Amniotic stem cell (primary cell): ENCODE measurements around the gene ESRRB.

ENCODE experiments used
- DNase-seq: peaks from one replicate; lab custom pipeline; 2025; lab: John Stamatoyannopoulos, UW

ESRRB gene

DNA sequence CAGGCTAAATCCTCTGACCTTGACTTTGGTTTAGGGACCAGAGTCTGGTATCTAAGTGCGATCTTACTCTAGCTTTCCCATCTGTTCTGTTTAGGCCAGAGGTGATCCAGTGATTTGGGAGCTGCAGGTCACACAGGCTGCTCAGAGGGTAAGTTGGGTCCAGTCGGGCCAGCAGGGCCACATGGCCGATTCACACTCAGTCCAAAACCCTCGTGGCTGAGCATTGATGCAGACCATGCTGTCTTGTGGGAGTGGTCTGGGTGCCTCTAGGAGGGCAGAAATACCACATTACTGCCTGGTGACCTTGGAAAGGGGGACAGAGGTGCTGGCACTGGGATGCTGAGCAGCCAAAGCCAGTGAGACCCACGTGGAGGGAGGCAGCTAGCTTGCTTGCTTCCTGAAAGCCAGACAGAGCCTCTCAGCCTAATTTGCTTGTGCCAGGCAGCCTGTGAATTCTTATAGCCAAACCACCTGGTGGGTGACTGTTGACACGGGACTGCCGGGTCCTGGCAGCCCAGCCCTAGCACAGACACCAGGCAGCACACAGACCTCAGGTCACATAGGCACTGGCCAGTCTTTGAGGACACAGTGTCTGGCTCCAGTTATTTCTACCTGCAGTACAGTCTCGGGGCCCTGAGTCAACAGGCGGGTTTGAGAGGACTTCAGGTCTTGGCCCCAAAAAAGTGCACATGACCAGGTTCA lies 31.7 kb downstream of the ESRRB start:
- DNase-seq, result no peak

DNA sequence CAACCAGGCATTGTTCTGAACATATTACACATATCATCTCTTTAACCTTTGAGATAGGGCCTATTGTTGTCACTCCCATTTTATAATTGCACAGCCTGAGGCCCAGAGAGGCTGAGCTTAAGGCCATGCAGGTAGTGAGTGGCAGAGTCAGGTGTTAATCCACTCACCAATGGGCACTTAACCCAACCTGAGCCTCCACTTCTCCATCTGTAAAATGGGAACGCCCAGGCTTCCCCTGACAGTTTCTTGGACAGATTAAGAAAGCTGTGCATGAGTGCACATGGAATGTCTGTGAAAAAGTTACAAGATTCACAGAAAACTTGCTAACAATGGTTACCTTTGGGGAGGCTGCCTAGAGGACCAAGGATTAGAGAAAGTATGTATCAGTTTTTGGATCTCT lies 32.9 kb downstream of the ESRRB start:
- DNase-seq, result no peak

DNA sequence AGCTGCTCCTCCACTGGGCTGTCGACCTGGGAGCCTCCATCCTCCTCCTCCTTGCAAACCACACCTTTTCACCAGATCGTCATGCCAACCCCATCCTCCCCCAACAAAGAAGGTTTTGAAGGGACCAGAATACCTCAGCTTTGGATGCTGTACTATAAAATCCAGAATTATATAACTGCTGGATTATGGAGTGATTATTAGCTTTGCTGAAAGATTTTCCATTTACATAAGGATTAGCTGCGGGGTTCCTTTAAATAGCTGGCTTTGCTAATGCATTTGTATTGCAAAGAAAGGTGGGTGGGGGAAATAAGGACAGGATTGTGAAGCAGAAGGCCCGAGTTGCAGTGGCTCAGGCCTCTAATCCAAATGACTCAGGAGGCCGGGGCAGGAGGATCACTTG lies 36.6 kb downstream of the ESRRB start:
- no peak for DNase-seq

- no peak for DNase-seq
Measured at GRCh38 chr14:76413106-76413961, 37.4 kb downstream of the ESRRB start.

GRCh38 chr14:76413962-76414600 lies 38.1 kb downstream of the ESRRB start:
- no peak for DNase-seq

GRCh38 chr14:76419399-76419798 lies 43.5 kb downstream of the ESRRB start:
- no peak for DNase-seq

- DNase-seq, result no peak
Measured at GRCh38 chr14:76420827-76421226, 44.9 kb downstream of the ESRRB start.

DNA sequence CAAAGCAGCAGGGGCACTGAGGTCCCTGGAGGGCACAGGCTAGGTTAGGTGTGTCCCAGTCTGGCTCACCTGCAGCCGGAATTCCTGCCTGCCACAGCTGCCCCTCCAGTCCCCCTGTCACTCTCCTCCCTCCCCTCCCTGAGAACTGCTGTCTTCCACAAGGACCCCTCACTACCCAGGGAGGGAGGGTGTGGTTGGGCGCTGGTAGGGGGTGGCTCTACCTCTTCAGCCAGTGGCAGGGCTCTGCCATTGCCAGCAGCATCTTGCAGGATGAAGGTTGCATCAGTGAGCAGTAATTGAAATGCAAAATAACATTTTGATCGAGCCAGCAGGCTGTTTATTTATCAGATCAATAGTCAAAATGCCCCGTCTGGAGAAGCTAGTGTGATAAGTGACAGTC lies 45.7 kb downstream of the ESRRB start:
- no peak for DNase-seq

GRCh38 chr14:76422662-76423061 lies 46.7 kb downstream of the ESRRB start:
- DNase-seq, result no peak

GRCh38 chr14:76423534-76423933 lies 47.6 kb downstream of the ESRRB start:
- DNase-seq, result no peak

GRCh38 chr14:76424359-76424758 lies 48.4 kb downstream of the ESRRB start:
- no peak for DNase-seq

DNA sequence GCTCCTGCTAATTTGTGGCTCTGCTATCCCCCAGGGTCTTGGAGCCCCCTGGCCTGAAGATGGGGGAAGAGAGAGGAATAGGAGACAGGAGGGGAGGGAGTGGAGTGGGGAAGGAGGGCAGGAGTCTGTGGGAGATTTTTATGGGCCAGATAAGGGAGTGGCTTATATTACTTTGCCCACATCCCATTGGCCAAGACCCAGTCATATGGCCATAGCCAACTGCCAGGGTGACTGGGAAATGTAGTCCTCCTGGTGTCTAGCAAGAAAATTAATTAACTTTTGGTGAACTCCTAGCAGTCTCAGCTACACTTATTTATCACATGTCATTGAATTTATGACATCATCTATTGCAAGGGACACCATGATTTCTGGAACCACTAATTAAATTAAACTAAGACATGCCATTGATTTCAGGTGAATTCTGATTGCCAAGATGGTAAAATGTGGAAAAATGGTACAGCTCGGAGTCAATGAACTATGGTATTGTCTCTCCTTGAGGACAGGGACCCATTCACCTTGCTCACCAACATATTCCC lies 50.3 kb downstream of the ESRRB start:
- no peak for DNase-seq

GRCh38 chr14:76428611-76429010 lies 52.7 kb downstream of the ESRRB start:
- DNase-seq, result no peak

DNA sequence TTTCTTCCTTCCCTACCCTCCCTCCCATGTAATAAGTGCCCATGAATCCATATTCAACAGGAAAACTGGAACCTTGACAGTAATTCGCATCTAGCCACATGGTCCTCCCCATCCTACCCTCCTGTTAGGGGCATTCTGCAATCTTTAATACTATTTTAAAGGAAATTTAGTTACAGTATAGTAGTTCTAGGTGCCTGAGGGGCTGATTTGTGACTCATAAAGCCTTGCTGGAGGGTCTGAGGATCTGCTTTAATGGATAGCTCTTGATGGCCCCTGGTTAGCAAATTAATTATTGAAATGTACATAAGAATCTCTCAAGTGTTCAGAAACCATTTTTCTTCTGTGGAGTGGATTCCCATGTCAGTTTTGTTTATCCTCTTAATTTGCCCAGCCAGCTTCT lies 54.1 kb downstream of the ESRRB start:
- no peak for DNase-seq

DNA sequence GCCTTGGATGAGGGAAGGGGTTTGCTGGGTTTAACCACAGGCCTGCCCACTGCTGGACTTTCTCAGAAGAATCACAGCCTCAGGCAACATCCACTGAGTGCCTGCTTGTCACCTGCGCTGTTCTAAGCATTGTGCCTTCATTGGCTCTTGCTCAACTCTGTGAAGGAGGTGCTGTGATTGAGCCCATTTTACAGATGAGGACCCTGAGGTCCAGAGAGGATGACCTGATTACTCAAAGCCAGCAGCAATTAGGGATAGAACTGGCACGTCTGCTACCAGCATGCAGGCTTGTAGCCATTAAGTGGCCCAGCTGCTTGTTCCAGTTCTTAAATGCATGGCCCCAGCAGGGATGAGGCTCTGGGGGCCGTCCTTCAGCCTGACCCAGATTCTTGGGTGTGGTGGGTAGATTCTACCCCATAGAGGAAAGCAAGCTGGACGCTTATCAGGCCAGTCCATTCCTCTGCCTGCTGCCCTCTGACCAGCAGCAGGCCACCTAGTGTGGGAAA lies 54.6 kb downstream of the ESRRB start:
- DNase-seq, result no peak

GRCh38 chr14:76431538-76431937 lies 55.6 kb downstream of the ESRRB start:
- DNase-seq, result no peak

DNA sequence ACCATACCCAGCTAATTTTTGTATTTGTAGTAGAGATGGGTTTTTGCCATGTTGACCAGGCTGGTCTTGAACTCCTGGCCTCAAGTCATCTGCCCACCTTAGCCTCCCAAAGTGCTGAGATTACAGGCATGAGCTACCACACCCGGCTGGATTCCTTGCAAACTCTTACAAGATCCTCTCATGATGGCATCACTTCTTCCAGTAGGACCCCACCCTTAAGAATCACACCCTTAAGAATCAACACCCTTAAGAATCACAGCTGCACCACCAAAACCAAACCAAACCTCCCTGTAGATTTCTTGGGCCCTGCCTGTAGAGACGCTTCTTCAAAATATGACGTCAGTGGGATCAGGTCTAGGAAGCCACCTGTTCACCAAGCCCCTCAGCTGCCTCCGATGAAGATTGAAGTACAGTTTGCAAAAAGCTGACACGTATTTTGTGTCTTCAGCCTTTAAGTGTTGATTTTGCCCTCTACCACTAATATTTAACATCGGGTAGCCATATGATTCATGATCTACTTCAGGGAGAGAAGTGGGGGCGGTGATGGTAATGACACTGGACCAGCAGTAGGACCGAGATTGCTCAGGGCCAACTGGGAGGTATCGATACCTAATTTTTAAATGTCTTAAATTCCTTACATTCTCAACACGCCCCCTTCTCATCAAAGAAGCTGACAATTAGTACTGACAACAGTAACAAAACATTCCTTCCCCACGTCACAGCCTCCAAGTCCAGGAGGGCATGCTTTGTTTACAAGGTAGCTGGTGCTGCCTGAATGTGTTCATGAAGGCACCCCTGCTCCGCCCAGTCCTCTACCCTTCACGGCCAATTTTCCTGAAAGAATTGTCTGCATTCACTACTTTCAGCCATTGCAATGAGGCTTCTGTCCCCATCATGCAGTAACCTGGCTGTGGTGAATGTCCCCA lies 57.2 kb downstream of the ESRRB start:
- no peak for DNase-seq

- DNase-seq, result no peak
Measured at GRCh38 chr14:76434220-76434619, 58.3 kb downstream of the ESRRB start.

DNA sequence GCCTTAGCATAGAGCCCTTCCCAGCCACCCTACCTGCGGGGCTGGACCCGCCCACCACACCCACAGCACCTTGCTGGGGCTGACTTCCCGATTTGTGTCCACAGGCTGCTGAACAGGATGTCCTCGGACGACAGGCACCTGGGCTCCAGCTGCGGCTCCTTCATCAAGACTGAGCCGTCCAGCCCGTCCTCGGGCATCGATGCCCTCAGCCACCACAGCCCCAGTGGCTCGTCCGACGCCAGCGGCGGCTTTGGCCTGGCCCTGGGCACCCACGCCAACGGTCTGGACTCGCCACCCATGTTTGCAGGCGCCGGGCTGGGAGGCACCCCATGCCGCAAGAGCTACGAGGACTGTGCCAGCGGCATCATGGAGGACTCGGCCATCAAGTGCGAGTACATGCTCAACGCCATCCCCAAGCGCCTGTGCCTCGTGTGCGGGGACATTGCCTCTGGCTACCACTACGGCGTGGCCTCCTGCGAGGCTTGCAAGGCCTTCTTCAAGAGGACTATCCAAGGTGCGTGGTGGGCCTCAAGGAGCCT lies 63.4 kb downstream of the ESRRB start:
- no peak for DNase-seq

DNA sequence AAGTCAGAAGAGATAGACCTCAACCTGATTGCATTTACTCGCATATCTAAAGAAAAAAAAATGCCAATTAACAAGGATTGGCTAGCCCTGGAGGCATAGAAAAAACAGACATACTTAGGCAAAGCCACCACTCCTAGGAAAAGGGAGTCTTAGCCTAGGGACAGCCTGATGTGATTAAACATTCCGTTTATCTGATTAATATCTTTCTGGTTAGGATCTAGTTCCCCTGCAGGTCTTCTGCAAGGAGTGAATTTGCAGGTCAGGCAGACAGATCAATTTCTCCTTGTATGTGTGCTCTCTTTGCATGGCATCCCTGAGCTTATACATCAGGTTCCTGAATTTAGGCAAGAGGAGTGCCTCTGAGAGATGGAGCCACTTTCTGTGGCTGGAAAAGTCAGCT lies 70.5 kb downstream of the ESRRB start:
- no peak for DNase-seq

GRCh38 chr14:76446921-76447320 lies 71.0 kb downstream of the ESRRB start:
- DNase-seq, result no peak
